Parathyroid adenoma (tissue), 2 donors: Measurements from ENCODE around the gene PARD6A.

ENCODE experiments used
- H2AFZ ChIP-seq: fragments of 300-600 bp; sonication (generic); one replicate; pipeline ENCODE4 v1.7.0; 2017; ENCODE audit warnings: antibody characterized with exemption, mild to moderate bottlenecking
- H3K27ac ChIP-seq: fragments of 300-600 bp; sonication (generic); one replicate; pipeline ENCODE4 v1.7.0; 2017
- H3K27me3 ChIP-seq: fragments of 300-600 bp; sonication (generic); one replicate; pipeline ENCODE4 v1.7.0; 2017; ENCODE audit warnings: low read length; ENCODE audit not compliant: control insufficient read depth, insufficient read depth
- H3K36me3 ChIP-seq: fragments of 300-600 bp; sonication (generic); one replicate; pipeline ENCODE4 v1.7.0; 2017; ENCODE audit warnings: low read length; ENCODE audit not compliant: control insufficient read depth, insufficient read depth
- H3K4me1 ChIP-seq: fragments of 300-600 bp; sonication (generic); one replicate; pipeline ENCODE4 v1.7.0; 2017; ENCODE audit warnings: control low read depth
- H3K4me2 ChIP-seq: fragments of 300-600 bp; sonication (generic); one replicate; pipeline ENCODE4 v1.7.0; 2017; ENCODE audit warnings: low read length
- H3K4me3 ChIP-seq: fragments of 300-600 bp; sonication (generic); one replicate; pipeline ENCODE4 v1.7.0; 2017; ENCODE audit warnings: low read depth, low read length
- H3K79me2 ChIP-seq: fragments of 300-600 bp; sonication (generic); one replicate; pipeline ENCODE4 v1.7.0; 2017; ENCODE audit warnings: control low read depth
- H3K9ac ChIP-seq: fragments of 300-600 bp; sonication (generic); one replicate; pipeline ENCODE4 v1.7.0; 2017; ENCODE audit warnings: mild to moderate bottlenecking
- H3K9me3 ChIP-seq: fragments of 300-600 bp; sonication (generic); one replicate; pipeline ENCODE4 v1.7.0; 2017; ENCODE audit warnings: low read length; ENCODE audit not compliant: control insufficient read depth
- CTCF ChIP-seq: fragments of 300-600 bp; sonication (generic); IDR thresholded peaks from one replicate; pipeline ENCODE4 v1.7.0; 2017; ENCODE audit warnings: antibody characterized with exemption, mild to moderate bottlenecking
- donor health status: primary hyperparathyroidism.

PARD6A gene

GRCh38 chr16:67697422-67698185 lies 36.8 kb downstream of the PARD6A start:
- H3K79me2 ChIP-seq = peaks cover 43% of the 10 kb centered on the region
- no peaks in the 10 kb centered on the region for H3K9me3 ChIP-seq
- H3K27ac ChIP-seq = no peak overlapping the region
- no peak for TF ChIP-seq CTCF
- no peak overlapping the region for H3K9ac ChIP-seq
- no peak overlapping the region for H3K4me2 ChIP-seq
- no peak overlapping the region for H3K4me3 ChIP-seq
- H3K27me3 ChIP-seq = no peaks in the 10 kb centered on the region
- no peak overlapping the region for H2AFZ ChIP-seq
- no peaks in the 10 kb centered on the region for H3K4me1 ChIP-seq
- no peaks in the 10 kb centered on the region for H3K36me3 ChIP-seq

- Histone ChIP-seq H3K4me1 (no peaks in the 10 kb centered on the region), H3K27me3 (no peaks in the 10 kb centered on the region), H3K9me3 (no peaks in the 10 kb centered on the region), H3K4me3 (no peak overlapping the region), H3K36me3 (no peaks in the 10 kb centered on the region), H2AFZ (no peak overlapping the region), H3K4me2 (no peak overlapping the region), H3K79me2 (peaks cover 45% of the 10 kb centered on the region), H3K27ac (no peak overlapping the region), H3K9ac (no peak overlapping the region)
- TF ChIP-seq CTCF = no peak
Measured at GRCh38 chr16:67699265-67699664, 38.5 kb downstream of the PARD6A start.

- TF ChIP-seq CTCF = no peak
- no peak overlapping the region for H3K9ac ChIP-seq
- no peak overlapping the region for H2AFZ ChIP-seq
- H3K9me3 ChIP-seq = no peaks in the 10 kb centered on the region
- no peak overlapping the region for H3K4me3 ChIP-seq
- H3K27ac ChIP-seq = no peak overlapping the region
- H3K27me3 ChIP-seq = no peaks in the 10 kb centered on the region
- no peaks in the 10 kb centered on the region for H3K36me3 ChIP-seq
- peaks cover 51% of the 10 kb centered on the region for H3K79me2 ChIP-seq
- H3K4me2 ChIP-seq = no peak overlapping the region
- no peaks in the 10 kb centered on the region for H3K4me1 ChIP-seq
Measured at GRCh38 chr16:67701420-67701819, 40.7 kb downstream of the PARD6A start.

- Histone ChIP-seq H3K4me1 (no peaks in the 10 kb centered on the region), H2AFZ (no peak overlapping the region), H3K9me3 (no peaks in the 10 kb centered on the region), H3K36me3 (no peaks in the 10 kb centered on the region), H3K4me3 (no peak overlapping the region), H3K79me2 (peaks cover 46% of the 10 kb centered on the region), H3K9ac (no peak overlapping the region), H3K4me2 (no peak overlapping the region), H3K27ac (no peak overlapping the region), H3K27me3 (no peaks in the 10 kb centered on the region)
- TF ChIP-seq CTCF = no peak
Measured at GRCh38 chr16:67702130-67702529, 41.4 kb downstream of the PARD6A start.

GRCh38 chr16:67703626-67704025 lies 42.9 kb downstream of the PARD6A start:
- H3K9me3 ChIP-seq = no peaks in the 10 kb centered on the region
- H3K27ac ChIP-seq = peak overlapping the region; percentile 26
- H3K4me3 ChIP-seq = no peak overlapping the region
- no peaks in the 10 kb centered on the region for H3K4me1 ChIP-seq
- no peaks in the 10 kb centered on the region for H3K36me3 ChIP-seq
- no peak overlapping the region for H3K9ac ChIP-seq
- peaks cover 36% of the 10 kb centered on the region for H3K79me2 ChIP-seq
- no peak overlapping the region for H2AFZ ChIP-seq
- H3K4me2 ChIP-seq = no peak overlapping the region
- TF ChIP-seq CTCF = no peak
- no peaks in the 10 kb centered on the region for H3K27me3 ChIP-seq
